Liver (tissue), 9 donors: ENCODE measurements around the gene MACROH2A1. TPM values are rescaled to one million over a fixed set of nuclear protein-coding genes. Genes with fewer than 3 reads are reported as not detected.

Source experiments
- DNase-seq: peaks from one replicate; pipeline ENCODE4 v3.0.0-alpha.2; 2017; ENCODE audit warnings: low spot score
- H3K27ac ChIP-seq, 2 donors: one replicate each; pipeline ENCODE4 v1.7.0; 2013; ENCODE audit warnings: inconsistent platforms in 2 of 2, low read length in 2 of 2, control low read depth in 1 of 2, low read depth in 1 of 2, mild to moderate bottlenecking in 1 of 2
- H3K27me3 ChIP-seq, 4 donors: one replicate each; pipeline versions ENCODE4 v1.6.1 to v1.7.0; 2013; ENCODE audit warnings: low read length in 3 of 4, inconsistent platforms in 1 of 4, mild to moderate bottlenecking in 1 of 4, moderate library complexity in 1 of 4; ENCODE audit not compliant: control insufficient read depth in 4 of 4, insufficient read depth in 4 of 4
- H3K36me3 ChIP-seq, 4 donors: one replicate each; pipeline versions ENCODE4 v1.6.1 to v1.7.0; 2013; ENCODE audit warnings: low read length in 3 of 4, mild to moderate bottlenecking in 3 of 4, low read depth in 1 of 4, moderate library complexity in 1 of 4; ENCODE audit not compliant: control insufficient read depth in 4 of 4, insufficient read depth in 3 of 4
- H3K4me1 ChIP-seq, 4 donors: one replicate each; pipeline versions ENCODE4 v1.6.1 to v1.7.0; 2013; ENCODE audit warnings: low read length in 3 of 4, mild to moderate bottlenecking in 3 of 4, moderate library complexity in 1 of 4; ENCODE audit not compliant: control insufficient read depth in 4 of 4, insufficient read depth in 4 of 4
- H3K4me3 ChIP-seq, 3 donors: one replicate each; pipeline versions ENCODE4 v1.6.1 to v1.7.0; 2013; ENCODE audit warnings: low read length in 3 of 3, control low read depth in 1 of 3, low read depth in 1 of 3, mild to moderate bottlenecking in 1 of 3
- H3K9ac ChIP-seq, 2 donors: one replicate each; pipeline ENCODE4 v1.7.0; 2013; ENCODE audit warnings: low read length in 2 of 2, mild to moderate bottlenecking in 2 of 2, moderate library complexity in 2 of 2, control low read depth in 1 of 2, low read depth in 1 of 2
- H3K9me3 ChIP-seq, 4 donors: one replicate each; pipeline versions ENCODE4 v1.6.1 to v1.7.0; 2013; ENCODE audit warnings: low read length in 3 of 4; ENCODE audit not compliant: control insufficient read depth in 4 of 4
- ATF3 ChIP-seq: IDR thresholded peaks from 2 replicates; pipeline ENCODE4 v1.6.1; 2016; ENCODE audit warnings: antibody characterized with exemption
- CTCF ChIP-seq: fragments of 150-350 bp; IDR thresholded peaks from 2 replicates; pipeline ENCODE4 v1.5.1; 2017; ENCODE audit warnings: improper control_type of control experiment, low read depth, low read length; ENCODE audit not compliant: missing input control
- EGR1 ChIP-seq, 2 donors: IDR thresholded peaks; 2 replicates each; pipeline ENCODE4 v1.6.1; 2016 to 2018; ENCODE audit warnings: antibody characterized with exemption in 2 of 2, low read depth in 2 of 2
- FOXA1 ChIP-seq: IDR thresholded peaks from 2 replicates; pipeline ENCODE4 v1.6.1; 2016; ENCODE audit warnings: antibody characterized with exemption
- FOXA2 ChIP-seq: IDR thresholded peaks from 2 replicates; pipeline ENCODE4 v1.6.1; 2016; ENCODE audit warnings: antibody characterized with exemption
- GABPA ChIP-seq, 2 donors: IDR thresholded peaks in 1 of 2; conservative IDR thresholded peaks in 1 of 2; 2 replicates each; pipeline ENCODE4 v1.6.1; 2016; ENCODE audit warnings: antibody characterized with exemption in 2 of 2, mild to moderate bottlenecking in 1 of 2, moderate library complexity in 1 of 2
- HNF4G ChIP-seq: IDR thresholded peaks from 2 replicates; pipeline ENCODE4 v1.6.1; 2016; ENCODE audit warnings: antibody characterized with exemption
- JUND ChIP-seq, 2 donors: IDR thresholded peaks; 2 replicates each; pipeline ENCODE4 v1.6.1; 2016; ENCODE audit warnings: antibody characterized with exemption in 2 of 2
- MAX ChIP-seq: IDR thresholded peaks from 2 replicates; pipeline ENCODE4 v1.6.1; 2016; ENCODE audit warnings: antibody characterized with exemption
- NR2F2 ChIP-seq: IDR thresholded peaks from 2 replicates; pipeline ENCODE4 v1.6.1; 2016; ENCODE audit warnings: antibody characterized with exemption
- RAD21 ChIP-seq, 2 donors: IDR thresholded peaks; 2 replicates each; pipeline ENCODE4 v1.6.1; 2016; ENCODE audit warnings: antibody characterized with exemption in 2 of 2, mild to moderate bottlenecking in 2 of 2
- REST ChIP-seq: IDR thresholded peaks from 2 replicates; pipeline ENCODE4 v1.6.1; 2016; ENCODE audit warnings: antibody characterized with exemption, mild to moderate bottlenecking
- RXRA ChIP-seq, 2 donors: IDR thresholded peaks; 2 replicates each; pipeline ENCODE4 v1.6.1; 2017 to 2018; ENCODE audit warnings: antibody characterized with exemption in 2 of 2, mild to moderate bottlenecking in 1 of 2
- SP1 ChIP-seq: IDR thresholded peaks from 2 replicates; pipeline ENCODE4 v1.6.1; 2018; ENCODE audit warnings: antibody characterized with exemption, mild to moderate bottlenecking
- YY1 ChIP-seq: IDR thresholded peaks from 2 replicates; pipeline ENCODE4 v1.6.1; 2016; ENCODE audit warnings: antibody characterized with exemption, mild to moderate bottlenecking
- ZBTB33 ChIP-seq: IDR thresholded peaks from 2 replicates; pipeline ENCODE4 v1.6.1; 2016; ENCODE audit warnings: antibody characterized with exemption
- whole genome bisulfite sequencing: extraction: QIAGEN DNeasy Blood & Tissue Kit; methylation state at CpG from one replicate; pipeline ENCODE4 v1.1.7; 2013; 5-methylcytosine and 5-hydroxymethylcytosine counted together
- polyA plus RNA-seq, 2 donors: library from polyadenylated mRNA; stranded (reverse) in 1 of 2; unstranded in 1 of 2; fragments of 200-250 nt in 1 of 2; fragments of >200 nt in 1 of 2; fragmentation: Nextera tagmentation in 1 of 2; extraction: Ambion mirVana in 1 of 2; gene quantifications; one replicate each; pipeline versions ENCODE4 v1.2.1 to v1.2.3, GENCODE V29; 2013 to 2015
- total RNA-seq, 2 donors: library from RNA; depleted of rRNA; stranded (reverse); fragments of >200 nt; gene quantifications; one replicate each; pipeline ENCODE4 v1.2.3, GENCODE V29; 2014
- donor health status: healthy.
- donor health status: healthy.
- donor health status: healthy.
- donor health status: healthy.
- donor health status: healthy.

MACROH2A1 gene
- total and polyA plus RNA-seq, 4 donors = 33.7 to 113 (median 62.7) TPM

GRCh38 chr5:135441919-135442318 lies 42.9 kb upstream of the MACROH2A1 start:
- H3K9ac ChIP-seq = no peak overlapping the region
- H3K9me3 ChIP-seq = peaks cover 0 to under 1% (median under 1%) of the 10 kb centered on the region in 4 donors
- no peaks in the 10 kb centered on the region for H3K36me3 ChIP-seq
- TF ChIP-seq REST (no peak), FOXA2 (no peak)
- no peak overlapping the region for H3K4me3 ChIP-seq
- H3K27me3 ChIP-seq = no peaks in the 10 kb centered on the region
- 87% methylated on average over 4 of the region's 4 CpGs for WGBS
- no peak for DNase-seq
- H3K27ac ChIP-seq = no peak overlapping the region
- peaks cover 0 to 2% (median 0%) of the 10 kb centered on the region in 4 donors for H3K4me1 ChIP-seq

GRCh38 chr5:135441350-135441831 lies 42.4 kb upstream of the MACROH2A1 start:
- WGBS = 68% methylated on average over 11 of the region's 11 CpGs
- Histone ChIP-seq H3K4me1 (peaks cover 0 to 2% (median 0%) of the 10 kb centered on the region in 4 donors), H3K4me3 (no peak overlapping the region), H3K9ac (no peak overlapping the region), H3K27ac (no peak overlapping the region), H3K9me3 (no peaks in the 10 kb centered on the region), H3K36me3 (no peaks in the 10 kb centered on the region), H3K27me3 (no peaks in the 10 kb centered on the region)
- peak; percentile 29 for DNase-seq
- TF ChIP-seq RXRA (IDR thresholded peaks at IDR 0.05) (no peak), JUND (IDR thresholded peaks at IDR 0.05) (no peak), GABPA (IDR thresholded peaks at IDR 0.05 in 1 of 2, conservative IDR thresholded peaks at IDR 0.05 in 1 of 2) (no peak), REST (no peak), NR2F2 (no peak), ATF3 (no peak), FOXA1 (no peak), RAD21 (IDR thresholded peaks at IDR 0.05) (no peak), ZBTB33 (no peak), MAX (no peak), CTCF (no peak), EGR1 (IDR thresholded peaks at IDR 0.05; ENCODE audit: low read depth in 2 of 2) (no peak), SP1 (no peak), HNF4G (no peak), YY1 (no peak)
